Body of pancreas (tissue), 4 donors: ENCODE results near the gene SHISAL1. TPM values are rescaled to one million over a fixed set of nuclear protein-coding genes. Genes with fewer than 3 reads are reported as not detected.
"Not testable (repeated sequence)": the region's sequence is repeated elsewhere in the genome, so short reads cannot be mapped to it uniquely, and the experiment has no call there.

ENCODE experiments used
- ATAC-seq: fragments of 150-250 bp; one replicate; pipeline ENCODE4 v1.9.1; 2016
- DNase-seq, 4 donors: peaks; one replicate each; pipeline ENCODE4 v3.0.0-alpha.2; 2019
- H3K27ac ChIP-seq, 4 donors: fragments of 200-600 bp; sonication (generic); 1 replicate in 3 of 4; 2 replicates in 1 of 4; pipeline versions ENCODE4 v1.5.1 to v1.6.1; 2016 to 2019; ENCODE audit warnings: mild to moderate bottlenecking in 1 of 4, mixed read lengths in 1 of 4, moderate library complexity in 1 of 4
- H3K27me3 ChIP-seq, 2 donors: fragments of 200-600 bp; sonication (generic); one replicate each; pipeline ENCODE4 v1.6.0; 2016; ENCODE audit warnings: mild to moderate bottlenecking in 1 of 2
- H3K36me3 ChIP-seq, 2 donors: fragments of 200-600 bp; sonication (generic); replicated peaks in 1 of 2; 2 replicates each; pipeline ENCODE4 v1.5.1; 2016; ENCODE audit warnings: low read depth in 2 of 2; ENCODE audit not compliant: insufficient read depth in 1 of 2
- H3K4me1 ChIP-seq: fragments of 200-600 bp; sonication (generic); one replicate; pipeline ENCODE4 v1.6.0; 2016
- H3K4me3 ChIP-seq, 2 donors: fragments of 200-600 bp; sonication (generic); 1 replicate in 1 of 2; 2 replicates in 1 of 2; pipeline ENCODE4 v1.5.1; 2016 to 2019
- H3K9me3 ChIP-seq, 3 donors: fragments of 200-600 bp; sonication (generic); 1 replicate in 2 of 3; 2 replicates in 1 of 3; pipeline ENCODE4 v1.5.1; 2016
- POLR2A ChIP-seq, 3 donors: fragments of 450-650 bp; IDR thresholded peaks; one replicate each; pipeline ENCODE4 v1.6.1; 2016; ENCODE audit warnings: antibody characterized with exemption in 3 of 3, mild to moderate bottlenecking in 2 of 3
- WGBS, 2 donors: methylation state at CpG; one replicate each; pipeline ENCODE4 v1.1.5; 2017; 5-methylcytosine and 5-hydroxymethylcytosine counted together
- intact Hi-C: fragments of 100-400 bp; cut with DNase I; formaldehyde crosslinking; loops from one replicate; pipeline ENCODE4 v1.15.1; 2023
- total RNA-seq, 2 donors: library from RNA; depleted of rRNA; stranded (reverse); fragments of >200 nt; gene quantifications; one replicate each; pipeline ENCODE4 v1.1.0, GENCODE V29; 2016
- TF ChIP-seq, protein P1 (sequence below), 7 experiments: fragments of 450-650 bp in 4 of 7; fragments of 200-600 bp in 3 of 7; sonication (generic) in 3 of 7; IDR thresholded peaks; one replicate each; pipeline ENCODE4 v1.5.1; 2016 to 2019; ENCODE audit warnings: antibody characterized with exemption in 7 of 7

SHISAL1 gene
- total RNA-seq, 2 donors from 2014 or later = 0.78 to 1.6 TPM

DNA sequence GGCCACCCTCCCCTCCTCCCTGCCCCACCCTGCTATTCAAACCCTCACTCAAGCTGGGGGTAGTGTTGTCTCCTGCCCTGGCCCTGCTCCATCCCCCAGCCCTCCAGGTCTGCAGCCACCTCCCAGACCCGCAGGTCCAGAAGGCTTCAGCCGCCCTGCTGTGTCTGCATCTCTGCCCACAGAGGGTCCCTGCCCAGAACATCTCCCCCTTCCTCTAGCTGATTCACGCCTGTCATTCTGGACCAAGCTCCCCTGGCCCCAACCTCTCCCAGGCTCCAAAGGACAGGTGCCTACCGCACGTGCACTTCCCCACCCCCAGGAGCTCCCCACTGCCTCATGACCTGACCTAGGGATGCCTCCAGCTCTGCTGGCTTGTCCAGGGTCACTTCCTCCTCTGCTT, 16.0 kb upstream of the SHISAL1 start:
- Histone ChIP-seq H3K4me1 (peaks cover 6% of the 10 kb centered on the region), H3K4me3 (no peak overlapping the region), H3K27me3 (peaks cover 0 to 2% of the 10 kb centered on the region in 2 donors), H3K9me3 (no peaks in the 10 kb centered on the region), H3K36me3 (no peaks in the 10 kb centered on the region), H3K27ac (no peak overlapping the region)
- 59 to 60% methylated on average over 3 to 4 of the region's 5 CpGs for WGBS, 2 donors
- ATAC-seq (no peak), DNase-seq (no peak)
- intact Hi-C loops = no loop called here
- no peak for TF ChIP-seq POLR2A (IDR thresholded peaks at IDR 0.05)

DNA sequence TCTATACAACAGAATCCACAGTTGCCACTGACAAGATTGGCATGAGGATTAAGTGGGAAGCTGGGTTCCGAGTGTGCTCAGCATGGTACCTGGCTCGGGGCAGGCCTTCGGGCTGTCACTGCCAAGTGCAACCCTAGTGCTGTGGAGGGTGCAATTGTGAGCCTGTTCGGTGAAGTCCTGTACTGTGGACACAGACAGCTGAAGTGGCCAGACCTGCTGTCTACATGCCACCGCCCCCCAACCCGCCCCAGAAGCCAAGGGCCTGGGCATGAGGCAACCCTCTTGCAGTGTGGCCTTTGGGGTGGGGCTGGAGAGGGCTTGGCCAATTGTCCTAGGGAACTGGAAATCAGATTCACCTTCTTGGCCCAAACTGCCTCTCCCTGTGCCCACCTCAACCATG, 15.6 kb upstream of the SHISAL1 start:
- 80% methylated on average over 6 of the region's 6 CpGs; no CpG with 5 or more reads in 1 of the 2 donors for WGBS, 2 donors
- Histone ChIP-seq H3K36me3 (no peaks in the 10 kb centered on the region), H3K27me3 (no peaks in the 10 kb centered on the region), H3K27ac (no peak overlapping the region), H3K4me1 (peaks cover 6% of the 10 kb centered on the region), H3K9me3 (no peaks in the 10 kb centered on the region), H3K4me3 (no peak overlapping the region)
- ATAC-seq (no peak), DNase-seq (no peak)
- intact Hi-C loops = no loop called here
- TF ChIP-seq POLR2A (IDR thresholded peaks at IDR 0.05) = no peak
- TF ChIP-seq, protein P1, sequence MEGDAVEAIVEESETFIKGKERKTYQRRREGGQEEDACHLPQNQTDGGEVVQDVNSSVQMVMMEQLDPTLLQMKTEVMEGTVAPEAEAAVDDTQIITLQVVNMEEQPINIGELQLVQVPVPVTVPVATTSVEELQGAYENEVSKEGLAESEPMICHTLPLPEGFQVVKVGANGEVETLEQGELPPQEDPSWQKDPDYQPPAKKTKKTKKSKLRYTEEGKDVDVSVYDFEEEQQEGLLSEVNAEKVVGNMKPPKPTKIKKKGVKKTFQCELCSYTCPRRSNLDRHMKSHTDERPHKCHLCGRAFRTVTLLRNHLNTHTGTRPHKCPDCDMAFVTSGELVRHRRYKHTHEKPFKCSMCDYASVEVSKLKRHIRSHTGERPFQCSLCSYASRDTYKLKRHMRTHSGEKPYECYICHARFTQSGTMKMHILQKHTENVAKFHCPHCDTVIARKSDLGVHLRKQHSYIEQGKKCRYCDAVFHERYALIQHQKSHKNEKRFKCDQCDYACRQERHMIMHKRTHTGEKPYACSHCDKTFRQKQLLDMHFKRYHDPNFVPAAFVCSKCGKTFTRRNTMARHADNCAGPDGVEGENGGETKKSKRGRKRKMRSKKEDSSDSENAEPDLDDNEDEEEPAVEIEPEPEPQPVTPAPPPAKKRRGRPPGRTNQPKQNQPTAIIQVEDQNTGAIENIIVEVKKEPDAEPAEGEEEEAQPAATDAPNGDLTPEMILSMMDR (IDR thresholded peaks at IDR 0.05) = no peak

DNA sequence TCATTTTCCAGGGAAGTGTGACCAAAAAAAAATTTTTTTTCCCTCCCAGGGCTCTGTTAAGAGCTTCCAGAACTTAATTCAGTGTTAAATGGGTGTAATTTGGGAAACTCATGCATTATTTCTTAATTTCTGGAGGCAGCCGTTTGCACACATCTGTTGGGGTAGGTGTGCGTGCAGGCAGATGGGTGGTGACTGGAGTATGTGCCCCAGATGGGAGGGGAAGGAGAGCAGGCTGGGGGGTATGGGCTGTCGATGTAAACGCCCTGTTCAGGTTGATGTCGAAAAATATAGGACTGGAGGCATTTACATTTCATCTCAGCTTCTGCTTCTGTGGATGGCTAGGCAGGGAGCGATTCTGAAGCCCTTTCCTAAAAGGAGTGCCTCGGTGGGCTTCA, 13.7 kb upstream of the SHISAL1 start:
- TF ChIP-seq POLR2A (IDR thresholded peaks at IDR 0.05) = no peak
- TF ChIP-seq, protein P1 (IDR thresholded peaks at IDR 0.05) = no peak
- no peak for DNase-seq
- no peaks in the 10 kb centered on the region for H3K9me3 ChIP-seq
- peaks cover 6% of the 10 kb centered on the region for H3K4me1 ChIP-seq
- H3K36me3 ChIP-seq = no peaks in the 10 kb centered on the region
- intact Hi-C loops = no loop called here
- 59 to 71% methylated on average over 7 of the region's 7 CpGs for WGBS, 2 donors
- ATAC-seq = no peak
- H3K4me3 ChIP-seq = no peak overlapping the region
- no peaks in the 10 kb centered on the region for H3K27me3 ChIP-seq
- H3K27ac ChIP-seq = no peak overlapping the region

DNA sequence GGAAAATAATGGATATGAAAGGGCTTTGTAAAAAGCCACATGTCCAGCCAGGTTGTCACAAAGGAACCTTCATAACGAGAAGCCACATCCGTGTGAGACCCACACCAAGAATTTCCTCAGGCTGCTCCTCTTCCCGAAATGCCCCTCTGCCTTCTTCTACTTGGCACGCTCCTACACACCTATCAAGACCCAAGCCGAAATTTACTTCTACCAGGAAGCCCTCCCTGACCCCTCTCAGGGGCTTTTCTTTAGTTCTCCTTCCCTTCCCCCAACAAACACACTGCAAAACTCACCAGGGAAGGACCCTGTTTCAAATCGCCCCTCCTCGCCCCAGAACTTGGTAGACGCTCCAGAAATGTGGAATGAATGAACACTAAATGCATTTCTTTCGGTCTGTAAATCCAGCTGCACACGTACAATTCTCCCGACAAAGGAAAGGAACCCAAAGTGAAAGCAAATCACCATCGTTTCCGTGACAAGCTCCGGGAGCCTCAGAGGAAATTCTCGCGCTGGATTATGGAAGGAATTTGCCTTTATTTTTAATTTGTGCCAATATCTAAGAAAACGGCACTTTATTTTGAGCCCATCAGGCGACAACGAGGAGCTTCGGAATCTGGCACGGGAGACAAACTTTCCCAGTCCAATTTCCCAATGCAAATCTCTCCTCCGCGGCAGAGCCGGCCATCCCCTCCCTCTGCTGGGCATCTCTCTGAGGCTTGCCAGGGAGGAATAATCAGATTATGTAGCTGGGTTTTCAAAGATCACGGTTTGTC, 13.2 kb upstream of the SHISAL1 start:
- peaks cover 3% of the 10 kb centered on the region for H3K4me1 ChIP-seq
- H3K9me3 ChIP-seq = no peaks in the 10 kb centered on the region
- peak overlapping the region in 1 of 2 donors; percentile 30 for H3K4me3 ChIP-seq
- no peaks in the 10 kb centered on the region for H3K36me3 ChIP-seq
- DNase-seq = no peak
- 11 to 17% methylated on average over 25 of the region's 25 CpGs for WGBS, 2 donors
- no peak for ATAC-seq
- H3K27me3 ChIP-seq = no peaks in the 10 kb centered on the region
- TF ChIP-seq POLR2A (IDR thresholded peaks at IDR 0.05) = no peak
- TF ChIP-seq, protein P1 (IDR thresholded peaks at IDR 0.05) = peak in 3 of 7 experiments; percentile 16 to 24 (median 18)
- intact Hi-C loops = no loop called here
- no peak overlapping the region for H3K27ac ChIP-seq

DNA sequence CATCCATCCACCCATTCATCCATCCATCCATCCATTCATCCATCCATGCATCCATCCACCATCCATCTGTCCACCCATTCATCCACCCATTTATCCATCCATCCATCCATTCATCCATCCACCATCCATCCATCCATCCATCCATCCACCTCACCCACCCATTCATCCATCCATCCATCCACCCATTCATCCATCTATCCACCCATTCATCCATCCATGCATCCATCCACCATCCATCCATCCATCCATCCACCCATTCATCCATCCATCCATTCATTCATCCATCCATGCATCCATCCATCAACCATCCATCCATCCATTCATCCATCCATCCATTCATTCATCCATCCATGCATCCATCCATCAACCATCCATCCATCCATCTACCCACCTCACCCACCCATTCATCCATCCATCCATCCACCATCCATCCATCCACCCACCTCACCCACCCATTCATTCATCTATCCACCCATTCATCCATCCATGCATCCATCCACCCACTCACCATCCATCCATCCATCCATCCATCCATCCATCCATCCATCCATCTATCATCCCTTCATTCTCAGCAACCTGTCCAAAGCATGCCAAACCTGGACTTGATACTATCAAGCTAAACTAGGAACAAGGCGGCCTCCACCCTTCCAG, 10.5 kb upstream of the SHISAL1 start:
- H3K36me3 ChIP-seq, H3K4me3 ChIP-seq, DNase-seq, H3K9me3 ChIP-seq, ATAC-seq, H3K4me1 ChIP-seq, H3K27ac ChIP-seq, intact Hi-C loops, H3K27me3 ChIP-seq: not testable (repeated sequence)
- WGBS, 2 donors = 67 to 86% methylated on average over 1 of the region's 1 CpG
